Measurements from ENCODE around the gene ABLIM2.

ABLIM2 gene

DNA sequence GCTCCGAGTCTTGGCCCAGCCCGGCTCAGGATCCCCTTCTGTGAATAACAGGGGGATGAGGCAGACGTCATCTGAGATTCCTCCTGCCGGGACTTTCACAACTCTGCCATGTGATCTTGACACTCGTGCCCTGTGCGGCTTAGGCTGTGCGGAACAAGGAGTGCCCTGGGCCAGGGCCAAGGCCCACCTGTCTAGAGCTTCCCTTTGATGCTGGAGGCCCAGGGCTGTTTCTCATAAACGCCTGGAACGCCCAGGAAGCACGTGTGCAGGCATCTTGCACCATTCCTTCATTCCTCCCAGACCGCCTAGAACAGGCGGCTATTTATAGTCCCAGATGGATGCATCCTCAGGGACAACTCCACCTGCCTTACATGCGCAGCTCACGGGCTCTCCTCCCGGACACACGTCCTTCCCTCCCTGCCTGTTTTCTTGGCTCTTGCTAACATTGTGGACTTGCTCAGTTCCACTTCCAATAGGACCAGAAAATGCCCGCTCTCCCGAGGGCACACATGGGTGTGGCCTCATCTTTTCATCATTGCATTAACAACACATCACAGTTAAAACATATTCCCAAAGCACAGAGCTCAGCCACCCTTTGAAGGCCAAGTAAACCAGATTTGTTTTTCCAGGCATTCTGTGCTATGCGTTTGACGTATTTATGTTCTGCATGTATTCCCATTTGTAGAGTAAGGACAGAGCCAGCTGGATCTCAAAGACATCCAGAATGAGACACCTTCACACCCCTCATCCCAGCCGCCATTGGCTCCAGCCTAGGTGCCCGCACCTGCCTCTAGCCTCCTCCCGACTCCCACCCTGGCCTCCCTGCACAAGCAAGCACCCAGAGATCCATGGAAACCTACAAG, 57.2 kb downstream of the ABLIM2 start:
- no peak for DNase-seq

DNA sequence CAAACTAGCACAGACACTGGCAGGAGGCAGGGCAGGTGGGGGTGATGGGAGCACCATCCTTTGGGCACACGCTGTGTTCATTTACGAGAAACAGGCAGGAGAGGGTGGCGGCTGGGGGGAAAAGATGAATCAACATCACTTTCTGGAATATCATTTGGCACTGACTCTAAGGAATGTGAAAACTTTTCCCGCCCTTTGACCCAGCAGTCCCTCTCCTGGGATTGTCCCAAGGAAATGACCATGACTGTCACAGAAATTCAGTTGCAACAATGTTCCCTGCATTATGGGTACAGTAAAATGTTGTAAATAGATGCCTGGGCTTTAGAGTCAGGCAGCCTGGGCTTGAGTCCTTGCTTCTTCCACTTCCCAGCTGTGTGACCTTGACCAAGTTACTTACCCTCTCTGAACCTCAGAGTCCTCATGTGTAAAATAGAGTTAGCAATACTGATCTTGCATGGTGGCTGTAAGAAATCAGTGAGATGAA, 58.6 kb downstream of the ABLIM2 start:
- DNase-seq = no peak

DNA sequence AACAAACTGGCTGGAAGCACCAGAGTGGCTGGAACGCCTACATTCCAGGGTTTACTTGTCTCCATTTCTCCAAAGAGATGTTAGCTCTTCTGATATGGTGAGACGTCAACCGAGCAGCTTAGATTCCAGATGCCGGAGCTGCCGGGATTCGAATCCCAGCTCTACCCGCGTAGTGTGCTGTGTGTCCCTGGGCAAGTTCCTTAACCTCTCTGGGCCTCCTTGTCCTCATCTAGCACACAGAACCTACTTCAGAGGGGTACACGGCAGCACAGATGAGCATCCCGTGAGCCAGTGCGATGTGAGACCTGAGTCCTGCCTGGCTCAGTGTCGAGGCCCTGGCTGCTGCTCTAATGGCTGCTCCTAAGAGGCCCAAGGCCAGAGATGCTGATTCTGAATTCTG, 60.1 kb downstream of the ABLIM2 start:
- DNase-seq = no peak

DNA sequence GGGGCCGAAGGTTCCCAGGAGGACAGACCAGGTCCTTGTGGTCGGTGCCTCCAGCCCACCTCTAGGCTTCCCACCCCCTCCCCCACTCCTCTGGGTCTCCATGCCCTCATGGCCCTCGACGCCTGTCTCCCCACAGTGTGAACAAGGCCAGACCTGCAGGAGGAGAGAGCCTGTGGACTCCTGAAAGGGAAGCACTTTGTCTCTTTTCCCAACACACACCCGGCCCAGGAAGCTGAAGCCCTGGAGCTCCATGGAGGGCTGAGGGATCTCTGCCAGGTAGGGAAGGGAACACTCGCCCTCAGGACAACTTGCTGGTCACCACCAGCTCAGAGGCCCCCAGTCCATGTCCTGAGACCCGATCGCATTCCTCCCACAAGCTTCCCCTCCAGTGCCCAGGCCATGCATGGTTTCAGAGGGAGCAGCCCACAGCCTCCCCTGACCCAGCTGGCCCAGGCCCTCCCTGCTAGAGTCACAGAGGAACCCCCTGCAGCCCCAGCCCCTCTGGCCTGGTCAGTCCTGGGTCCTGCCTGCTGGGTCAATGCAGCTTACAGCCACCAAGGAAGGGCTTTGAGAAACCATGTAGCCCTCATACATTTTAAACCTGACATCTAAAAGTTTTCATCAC, 60.8 kb downstream of the ABLIM2 start:
- DNase-seq = no peak

DNA sequence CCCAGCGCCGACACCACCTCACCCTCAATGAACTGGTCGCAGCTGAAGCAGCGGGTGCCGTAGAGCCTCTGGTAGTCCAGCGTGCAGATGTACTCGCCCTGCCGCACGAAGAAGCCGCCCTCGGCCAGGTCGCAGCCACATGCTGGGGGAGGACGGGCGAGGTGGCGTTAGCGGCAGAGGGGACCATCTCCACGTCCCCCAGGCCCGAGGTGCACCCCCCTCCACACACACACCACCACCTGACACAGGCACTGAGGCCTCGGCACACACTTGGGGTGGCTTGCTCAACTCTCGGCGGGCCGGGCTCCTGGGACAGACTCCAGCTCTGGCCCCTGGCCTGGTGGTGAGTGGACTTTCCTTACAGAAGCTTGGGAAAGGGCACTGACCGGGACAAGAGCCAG, 61.5 kb downstream of the ABLIM2 start:
- no peak for DNase-seq

DNA sequence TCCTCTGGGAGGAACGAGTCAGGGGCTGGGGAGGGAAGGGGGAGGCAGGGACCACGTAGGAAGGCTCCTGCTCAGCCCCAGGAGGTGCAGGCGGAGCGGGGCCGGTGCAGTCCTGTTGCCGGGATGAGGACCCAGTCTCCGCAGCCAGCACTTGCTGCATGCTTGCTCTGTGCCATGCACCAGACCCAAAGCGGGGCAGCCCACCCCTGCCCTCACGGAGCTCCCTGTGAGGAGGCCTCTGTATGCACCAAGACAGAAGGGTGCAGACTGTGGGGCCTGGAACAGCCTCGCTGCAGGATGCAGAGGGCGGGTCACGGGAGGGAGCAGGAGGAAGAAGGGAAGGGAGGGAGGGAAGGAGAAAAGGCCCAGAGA, 61.9 kb downstream of the ABLIM2 start:
- DNase-seq = no peak

DNA sequence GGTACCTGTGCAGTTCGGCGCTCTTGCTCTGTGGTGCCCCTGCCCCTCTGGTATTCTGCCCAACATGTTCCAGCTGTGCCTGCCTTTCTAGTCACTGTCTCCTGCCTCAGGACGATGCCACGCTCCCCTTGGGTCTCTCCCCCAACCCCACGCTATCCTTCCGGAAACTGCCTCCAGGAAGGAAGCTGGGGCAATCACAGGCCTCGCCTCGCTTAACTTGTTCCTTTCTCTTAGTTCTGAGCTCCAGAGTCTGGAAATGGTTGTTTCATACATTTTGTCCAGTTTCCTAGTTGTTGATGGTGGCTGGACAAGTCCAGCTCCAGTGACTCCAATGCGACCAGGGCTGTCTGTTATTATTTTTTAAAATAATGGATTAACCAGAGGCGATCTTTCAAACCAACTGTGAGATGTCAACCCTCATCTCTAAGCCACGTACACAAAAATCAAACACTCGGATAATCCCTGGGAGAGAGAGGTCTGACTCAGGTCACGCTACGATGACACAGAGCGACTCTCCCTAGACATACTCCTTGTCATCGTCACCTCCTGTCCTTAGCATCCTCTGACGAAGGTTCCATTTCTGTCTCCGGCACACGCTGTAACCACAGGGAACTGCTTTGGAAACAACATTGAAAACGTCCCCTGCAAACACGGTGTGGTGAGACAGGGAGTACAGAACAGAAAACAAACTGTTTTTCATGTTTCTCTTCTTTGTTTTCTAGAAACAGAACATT, 62.5 kb downstream of the ABLIM2 start:
- no peak for DNase-seq

DNA sequence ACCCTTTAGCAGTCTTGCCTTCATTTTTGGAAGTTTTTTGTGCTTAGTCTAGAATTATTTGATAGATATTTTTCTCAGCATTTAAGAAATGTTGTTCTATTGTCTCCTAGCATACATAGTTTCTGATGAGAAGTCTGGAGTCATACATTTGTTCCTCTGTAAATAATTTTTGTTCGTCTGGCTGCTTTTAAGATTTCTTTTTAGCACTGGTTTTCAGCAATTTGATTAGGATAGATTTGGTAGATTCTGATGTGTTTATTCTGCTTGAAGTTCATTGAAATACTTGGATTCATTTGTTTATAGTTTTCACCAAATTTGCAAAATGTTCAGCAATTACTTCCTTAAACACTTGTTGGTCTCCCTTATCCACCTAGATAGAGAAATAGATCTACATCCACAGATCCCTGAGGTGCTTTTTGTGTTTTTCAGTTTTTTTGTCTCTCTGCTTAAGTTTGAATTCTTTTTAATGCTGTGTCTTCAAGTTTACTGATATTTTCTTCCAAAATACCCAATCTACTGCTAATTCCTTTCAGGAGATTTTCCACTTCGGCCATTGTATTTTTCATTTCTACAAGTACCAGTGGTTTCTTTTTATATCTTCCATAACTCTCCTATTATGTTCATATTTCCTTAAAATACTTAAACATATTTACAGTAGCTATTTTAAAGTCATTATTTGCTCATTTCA, 64.9 kb downstream of the ABLIM2 start:
- no peak for DNase-seq

DNA sequence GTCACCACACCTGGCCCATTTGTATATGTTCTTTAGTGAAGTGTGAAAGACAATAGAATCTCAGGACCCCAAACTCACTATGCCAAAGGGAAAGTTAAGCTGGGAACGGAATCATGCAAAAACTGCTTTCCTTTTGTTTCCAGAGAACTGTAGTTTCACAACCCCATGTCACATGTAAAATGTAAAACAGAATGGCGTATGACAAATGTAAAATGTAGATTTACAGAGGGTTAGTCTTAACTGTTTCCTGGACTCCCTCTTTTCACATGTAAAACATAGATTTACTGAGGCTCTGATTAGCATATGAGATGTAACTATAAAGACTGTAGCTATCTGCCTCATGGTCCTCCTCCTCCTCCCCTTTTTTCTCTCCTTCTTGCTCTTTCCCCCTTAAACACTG, 66.3 kb downstream of the ABLIM2 start:
- no peak for DNase-seq

DNA sequence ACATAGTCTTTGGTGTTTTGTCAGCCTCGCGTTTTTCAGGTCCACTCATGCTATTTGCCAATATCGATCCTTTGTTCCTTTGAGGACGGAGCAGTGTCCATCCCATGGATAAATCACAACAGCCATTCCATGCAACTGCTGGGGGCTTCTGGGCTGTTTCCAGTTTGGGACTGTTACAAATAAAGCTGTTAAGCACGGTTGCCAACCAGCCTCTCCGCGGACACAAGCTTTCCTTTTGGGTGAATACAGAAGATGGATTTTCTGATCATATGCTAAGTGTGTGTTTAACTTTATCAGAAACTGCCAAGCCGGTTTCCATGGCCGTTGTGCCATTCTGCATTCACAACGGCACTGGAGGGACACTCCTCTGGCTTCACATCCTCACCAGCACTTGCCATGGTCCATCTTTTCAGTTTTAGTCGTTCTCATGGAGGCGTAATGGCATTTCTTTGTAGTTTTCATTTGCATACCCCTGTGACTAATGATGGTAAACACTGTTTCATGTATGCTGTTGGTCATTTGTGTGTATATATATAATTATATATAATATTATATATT, 67.8 kb downstream of the ABLIM2 start:
- no peak for DNase-seq

DNA sequence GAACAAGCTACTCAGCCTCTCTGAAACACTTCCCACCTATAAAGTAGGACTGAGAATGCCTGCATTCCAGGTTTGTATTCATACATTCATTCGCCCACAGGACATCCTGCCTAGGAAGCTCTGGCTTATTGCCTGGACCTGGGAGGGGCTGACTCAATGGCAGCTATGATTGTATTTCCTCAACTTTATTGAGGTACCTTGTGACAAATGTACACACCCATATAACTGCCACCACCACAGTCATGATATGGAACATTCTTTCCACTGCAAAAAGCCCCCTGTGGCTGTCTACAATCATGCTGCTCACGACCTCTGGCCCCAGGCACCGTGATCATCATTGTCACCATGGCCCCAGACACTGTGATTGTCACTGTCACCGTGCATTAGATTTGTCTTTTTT, 68.3 kb downstream of the ABLIM2 start:
- no peak for DNase-seq

DNA sequence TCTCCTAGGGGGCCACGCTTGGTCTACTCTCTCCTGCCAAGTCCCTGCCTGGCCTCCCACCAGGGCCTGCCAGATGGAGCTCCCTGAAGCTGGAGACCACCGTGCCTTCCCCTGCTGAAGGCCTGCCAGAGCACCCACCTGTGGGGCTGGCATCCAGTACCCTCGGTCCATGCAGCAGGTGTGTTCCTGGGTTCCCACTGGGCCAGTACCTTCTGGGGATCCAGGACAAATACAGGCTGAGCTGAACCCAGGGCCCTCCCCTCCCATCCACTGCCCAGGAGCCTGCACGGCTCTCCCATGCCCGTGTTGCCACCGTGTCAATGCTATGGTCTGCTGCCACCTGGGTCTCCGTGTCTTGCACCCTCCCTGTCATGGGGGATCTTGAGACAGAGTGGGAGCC, 68.8 kb downstream of the ABLIM2 start:
- no peak for DNase-seq

DNA sequence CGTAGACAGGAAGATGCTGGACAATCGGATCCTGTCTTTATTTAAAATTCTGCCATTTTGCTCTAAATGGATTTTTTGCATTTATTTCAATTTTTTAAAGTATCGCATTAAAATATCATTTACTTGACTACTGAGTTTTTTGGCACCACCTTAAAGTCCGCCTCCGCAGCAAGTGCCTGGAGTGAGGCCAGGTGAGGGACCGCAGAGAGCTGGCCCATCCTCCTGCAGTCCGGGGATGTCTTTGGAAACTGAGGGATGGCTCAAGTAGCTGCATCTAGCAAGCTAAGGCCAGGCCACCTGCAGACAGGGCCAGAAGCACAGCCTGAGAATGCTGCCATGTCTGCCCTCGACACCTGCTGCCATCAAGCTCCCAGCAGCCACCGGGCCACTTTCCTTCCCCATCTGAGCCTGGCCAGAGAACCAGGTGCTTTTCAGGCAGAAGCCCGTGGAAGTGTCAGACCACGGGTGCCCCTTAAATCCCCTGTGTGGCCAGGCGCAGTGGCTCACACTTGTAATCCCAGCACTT, 69.6 kb downstream of the ABLIM2 start:
- DNase-seq = no peak

DNA sequence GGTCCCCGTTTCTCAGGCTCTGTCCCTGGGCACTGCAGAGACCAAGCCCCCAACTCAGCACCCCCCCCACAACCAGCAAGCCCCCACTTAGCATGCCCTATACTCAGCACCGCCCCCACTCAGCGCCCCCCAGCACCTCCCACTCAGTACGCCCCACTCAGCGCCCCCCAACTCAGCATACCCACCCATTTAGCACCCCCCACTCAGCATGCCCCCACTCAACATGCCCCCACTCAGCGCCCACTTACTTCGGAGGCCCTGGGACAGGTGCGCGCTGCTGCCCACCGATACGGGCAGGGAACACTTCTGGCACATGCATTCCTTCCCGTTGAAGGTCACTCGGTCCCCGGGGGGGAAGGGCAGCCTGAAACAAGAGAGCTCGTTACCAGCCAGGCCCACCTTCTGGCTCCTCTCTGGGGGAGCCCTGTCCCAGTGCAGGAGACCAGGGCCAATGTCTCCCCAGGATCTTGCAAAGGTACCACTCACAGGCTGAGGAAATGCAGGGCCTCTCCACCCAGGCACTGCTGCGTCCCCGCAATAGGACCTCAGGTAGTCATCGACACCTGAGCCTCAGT, 70.6 kb downstream of the ABLIM2 start:
- DNase-seq = no peak

DNA sequence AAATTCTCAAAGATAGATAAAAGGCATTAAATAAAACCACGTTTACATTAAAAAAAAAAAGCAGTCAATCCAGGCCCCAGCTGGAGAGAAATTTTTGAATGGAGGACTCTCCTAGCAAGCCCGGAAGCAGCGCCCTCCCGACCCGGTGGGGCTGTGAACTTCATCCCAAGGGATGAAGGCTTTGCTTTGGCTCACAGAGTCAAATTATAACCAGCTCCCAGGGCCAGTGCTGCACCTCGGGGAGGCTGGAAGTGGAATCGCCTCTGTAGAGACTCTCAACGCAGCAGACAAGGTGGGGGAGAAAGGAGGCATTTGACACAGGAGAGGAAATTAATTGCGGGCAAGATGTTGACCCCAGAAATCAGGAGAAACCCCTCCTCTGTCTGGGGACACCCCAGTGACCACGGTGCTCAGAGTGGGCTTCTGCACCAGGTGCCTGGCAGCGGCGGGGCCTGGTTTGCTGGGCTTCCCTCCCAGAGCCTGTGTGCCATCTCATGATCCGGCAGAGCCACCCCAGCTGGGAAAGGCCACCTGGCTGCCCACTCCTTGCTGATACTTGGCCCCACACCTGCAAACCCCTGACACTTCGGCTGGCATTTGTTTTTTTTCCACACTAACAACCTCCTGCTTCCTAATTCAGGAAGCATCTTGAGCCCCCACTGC, 71.7 kb downstream of the ABLIM2 start:
- DNase-seq = no peak

DNA sequence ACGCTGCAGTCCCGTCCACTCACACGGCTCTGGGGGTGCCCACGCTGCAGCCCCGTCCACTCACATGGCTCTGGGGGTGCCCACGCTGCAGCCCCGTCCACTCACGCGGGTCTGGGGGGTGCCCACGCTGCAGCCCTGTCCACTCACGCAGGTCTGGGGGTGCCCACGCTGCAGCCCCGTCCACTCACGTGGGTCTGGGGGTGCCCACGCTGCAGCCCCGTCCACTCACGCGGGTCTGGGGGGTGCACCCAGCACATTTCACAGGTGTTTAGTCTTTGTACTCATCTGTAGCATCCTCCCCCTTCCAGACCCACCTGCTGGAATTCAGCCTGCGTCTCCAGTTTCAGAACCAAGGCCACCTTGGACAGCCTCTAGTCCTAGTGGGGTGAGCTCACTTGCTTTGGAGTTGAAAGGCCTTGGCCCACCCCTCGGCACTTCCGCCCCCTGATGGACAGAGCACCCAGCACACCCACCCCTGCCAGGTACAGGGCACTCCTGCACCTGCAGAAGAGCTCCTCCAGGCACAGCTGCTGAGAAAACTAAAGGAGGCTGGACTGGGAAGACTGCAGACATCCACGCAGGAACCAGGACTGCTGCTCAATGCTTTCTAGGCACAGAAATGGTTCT, 73.0 kb downstream of the ABLIM2 start:
- no peak for DNase-seq

DNA sequence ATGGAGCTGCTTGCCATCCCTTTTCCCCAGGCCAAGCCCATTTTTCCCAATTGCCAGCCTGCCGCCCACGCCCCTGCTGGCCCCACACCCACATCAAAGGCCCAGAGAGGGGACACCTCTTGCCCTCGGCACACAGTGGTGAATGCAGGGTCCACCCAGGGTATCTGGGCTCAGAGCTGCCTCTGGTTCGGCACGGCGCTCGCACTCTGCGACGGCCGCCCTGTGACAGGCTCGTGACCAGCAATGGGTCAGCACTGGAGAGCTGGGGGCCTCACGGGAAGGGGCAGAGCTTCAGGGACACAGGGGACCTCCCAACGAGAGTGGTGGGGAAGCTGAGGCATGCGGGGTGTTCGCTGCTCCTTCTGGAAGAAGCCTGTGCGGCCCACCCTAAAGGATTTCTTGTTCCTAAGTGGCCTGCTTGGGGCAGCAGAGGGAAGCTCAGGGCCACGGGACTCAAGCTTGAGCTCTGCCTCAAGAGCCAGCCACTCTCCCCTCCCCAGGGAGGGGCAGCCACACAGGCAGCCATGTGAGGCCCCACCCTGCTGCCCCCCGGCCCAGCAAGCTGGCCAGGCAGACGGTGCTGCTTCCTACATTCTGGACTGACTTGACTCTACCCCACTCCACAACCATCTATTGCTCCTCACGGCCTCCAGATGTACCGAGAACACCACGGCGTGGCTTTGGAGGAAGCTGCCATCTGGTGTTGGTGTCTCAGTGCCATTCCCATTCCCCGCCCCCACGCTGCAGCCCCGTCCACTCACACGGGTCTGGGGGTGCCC, 73.7 kb downstream of the ABLIM2 start:
- no peak for DNase-seq

DNA sequence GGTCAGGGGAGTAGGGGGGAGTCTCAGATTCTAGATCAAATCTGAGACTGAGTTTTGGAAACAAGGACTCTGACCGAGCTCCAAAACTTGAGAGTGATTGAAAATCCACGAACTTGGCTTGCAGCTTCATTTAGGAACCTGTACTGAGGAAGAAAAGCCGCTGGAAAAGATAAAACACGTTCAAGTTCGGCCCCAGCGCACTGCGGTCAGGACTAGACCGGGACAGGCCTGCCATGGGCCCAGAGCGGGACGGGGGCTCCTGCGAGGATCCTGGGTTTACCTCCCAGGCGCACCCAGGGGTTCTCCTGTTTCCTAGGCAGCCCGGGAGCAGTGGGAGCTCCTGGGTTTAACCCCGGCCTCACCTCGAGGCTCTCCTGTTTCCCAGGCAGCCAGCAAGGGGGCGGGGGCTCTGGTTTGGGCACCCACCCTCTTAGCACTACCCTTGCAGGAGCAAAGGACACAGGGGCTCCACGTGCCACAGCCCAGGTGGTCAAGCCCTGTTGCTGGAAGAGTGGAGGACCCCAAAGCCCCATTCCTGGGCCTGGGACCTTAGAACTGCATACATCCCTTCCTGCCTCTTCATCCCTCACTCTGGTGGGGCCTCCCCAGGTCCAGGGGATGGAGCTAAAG, 74.5 kb downstream of the ABLIM2 start:
- no peak for DNase-seq

DNA sequence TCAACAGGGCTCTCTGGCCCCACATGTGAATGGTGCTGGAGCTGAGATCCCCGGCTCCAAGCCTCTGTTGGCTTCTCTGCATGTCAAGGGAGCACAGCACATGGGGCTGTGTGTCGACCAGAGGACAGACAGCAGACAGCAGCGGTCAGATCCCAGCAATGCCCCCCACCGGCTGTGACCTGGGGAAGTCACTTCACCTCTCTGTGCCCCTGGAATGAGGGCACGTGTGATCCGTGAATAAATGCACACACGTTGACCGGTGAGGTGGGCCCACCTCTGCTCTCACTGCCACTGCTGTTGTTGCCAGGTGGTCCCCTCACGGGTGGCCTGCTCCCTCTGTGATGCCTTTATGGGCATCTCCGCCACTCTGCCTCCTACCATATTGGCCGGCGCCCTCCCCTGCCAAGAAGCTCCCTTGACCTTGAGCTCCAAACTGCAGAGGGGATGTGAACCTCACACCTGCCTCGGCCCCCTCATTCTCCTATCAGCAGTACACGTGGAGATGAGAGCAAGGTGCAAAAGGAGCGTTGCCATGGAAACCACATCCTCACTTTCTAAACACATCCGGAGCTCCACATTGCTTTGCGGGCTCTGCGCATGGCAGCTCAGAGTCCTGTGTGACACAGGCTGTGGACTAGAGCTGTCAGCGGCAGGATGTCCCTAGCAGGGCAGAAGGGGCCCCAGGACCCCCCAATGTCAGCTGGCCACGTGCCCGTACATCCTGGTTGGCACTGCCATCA, 75.4 kb downstream of the ABLIM2 start:
- DNase-seq = no peak

Data from stimulated activated CD4-positive, alpha-beta T cell treated with anti-CD3 and anti-CD28 coated beads, Interleukin-4, amount 100 ng/mL, for 1 hour (primary cell).